Activated CD8-positive, alpha-beta memory T cell treated with anti-CD3 and anti-CD28 coated beads for 36 hours (primary cell): Measurements from ENCODE around the gene GNPTAB. TPM values are rescaled to one million over a fixed set of nuclear protein-coding genes. Genes with fewer than 3 reads are reported as not detected.

Source experiments
- CTCF ChIA-PET: fragments of 350-600 bp; sonication (Branson Sonifier 250); formaldehyde crosslinking; loops from one replicate; lab custom pipeline; 2021; ENCODE audit warnings: antibody characterized with exemption; lab: Charles Lee
- POLR2A ChIA-PET: fragments of 350-600 bp; sonication (Branson Sonifier 250); formaldehyde crosslinking; loops from one replicate; lab custom pipeline; 2021; ENCODE audit warnings: antibody characterized with exemption; lab: Charles Lee
- total RNA-seq, 2 experiments: library from RNA; stranded (reverse); gene quantifications; one replicate each; pipeline ENCODE4 v1.2.3, GENCODE V29; 2021

GNPTAB gene
- total RNA-seq, 2 experiments from 2014 or later, result 73.1 to 73.8 TPM

GRCh38 chr12:101855976-101856375 lies 25.2 kb upstream of the GNPTAB start:
- CTCF ChIA-PET, result no interaction called here
- POLR2A ChIA-PET, result no interaction called here

- POLR2A ChIA-PET, result interaction anchor here (0.6 kb wide), 1 partner anchor 62 kb away, joined by 3 read pairs; no protein-coding TSS in a partner anchor
Observed at GRCh38 chr12:101855364-101855884, 24.7 kb upstream of the GNPTAB start.

GRCh38 chr12:101854747-101855146 lies 24.0 kb upstream of the GNPTAB start:
- CTCF ChIA-PET, result no interaction called here
- POLR2A ChIA-PET, result interaction anchor here (0.6 kb wide), 1 partner anchor 62 kb away, joined by 3 read pairs; no protein-coding TSS in a partner anchor

More at GRCh38 chr12:101855364-101855884, 24.7 kb upstream of the GNPTAB start:
- CTCF ChIA-PET, result no interaction called here

GRCh38 chr12:101852998-101853397 lies 22.2 kb upstream of the GNPTAB start:
- POLR2A ChIA-PET, result no interaction called here
- CTCF ChIA-PET, result no interaction called here

- ChIA-PET CTCF (interaction anchor here (1.6 kb wide), 1 partner anchor 10 kb away, joined by 3 read pairs; no protein-coding TSS in a partner anchor), POLR2A (no interaction called here)
Observed at GRCh38 chr12:101850199-101850598, 19.4 kb upstream of the GNPTAB start.

- ChIA-PET CTCF (interaction anchor here (0.5 to 1.6 kb wide), 3 partner anchors 16 to 144 kb away, joined by 3 read pairs; partner anchors contain the start of gene GNPTAB), POLR2A (no interaction called here)
Observed at GRCh38 chr12:101847325-101847724, 16.6 kb upstream of the GNPTAB start.

- POLR2A ChIA-PET, result no interaction called here
- CTCF ChIA-PET, result no interaction called here
Observed at GRCh38 chr12:101845137-101845711, 14.5 kb upstream of the GNPTAB start.

GRCh38 chr12:101841069-101841468 lies 10.3 kb upstream of the GNPTAB start:
- ChIA-PET POLR2A (interaction anchor here (0.6 kb wide), 1 partner anchor 66 kb away, joined by 7 read pairs; no protein-coding TSS in a partner anchor), CTCF (interaction anchor here (1.3 to 5.7 kb wide), 4 partner anchors 11 to 81 kb away, joined by 3 to 56 read pairs (median 13); partner anchors contain the start of gene GNPTAB)

GRCh38 chr12:101839324-101840283 lies 8.8 kb upstream of the GNPTAB start:
- POLR2A ChIA-PET, result no interaction called here
- CTCF ChIA-PET, result interaction anchor here (0.6 to 5.7 kb wide), 23 partner anchors 9 to 196 kb away, joined by 3 to 56 read pairs (median 4); partner anchors contain the start of gene GNPTAB

GRCh38 chr12:101838628-101839323 lies 8.0 kb upstream of the GNPTAB start:
- ChIA-PET CTCF (interaction anchor here (0.6 to 5.7 kb wide), 15 partner anchors 8 to 197 kb away, joined by 3 to 56 read pairs (median 5); partner anchors contain the start of gene GNPTAB), POLR2A (interaction anchor here (0.6 kb wide), 1 partner anchor 469 kb away, joined by 3 read pairs; no protein-coding TSS in a partner anchor)

- ChIA-PET CTCF (interaction anchor here (0.6 to 4.1 kb wide), 7 partner anchors 8 to 271 kb away, joined by 3 to 38 read pairs (median 4); no protein-coding TSS in a partner anchor), POLR2A (no interaction called here)
Observed at GRCh38 chr12:101832030-101832429, 1.3 kb upstream of the GNPTAB start.

GRCh38 chr12:101829639-101830366 lies 956 bp downstream of the GNPTAB start:
- ChIA-PET POLR2A (interaction anchor here (1.0 kb wide), 1 partner anchor 37 kb away, joined by 3 read pairs; no protein-coding TSS in a partner anchor), CTCF (interaction anchor here (0.7 to 4.1 kb wide), 10 partner anchors 9 to 57 kb away, joined by 3 to 38 read pairs (median 5); no protein-coding TSS in a partner anchor)

GRCh38 chr12:101828463-101829196 lies 2.1 kb downstream of the GNPTAB start:
- ChIA-PET CTCF (interaction anchor here (0.6 to 4.1 kb wide), 6 partner anchors 8 to 56 kb away, joined by 3 to 38 read pairs (median 12); no protein-coding TSS in a partner anchor), POLR2A (no interaction called here)

GRCh38 chr12:101826766-101827368 lies 3.9 kb downstream of the GNPTAB start:
- CTCF ChIA-PET, result interaction anchor here (0.7 to 1.4 kb wide), 6 partner anchors 13 to 577 kb away, joined by 3 to 5 read pairs (median 4); no protein-coding TSS in a partner anchor
- POLR2A ChIA-PET, result no interaction called here

GRCh38 chr12:101824831-101825230 lies 5.9 kb downstream of the GNPTAB start:
- CTCF ChIA-PET, result interaction anchor here (0.5 to 2.6 kb wide), 7 partner anchors 10 to 428 kb away, joined by 3 to 16 read pairs (median 3); no protein-coding TSS in a partner anchor
- POLR2A ChIA-PET, result interaction anchor here (0.9 kb wide), 1 partner anchor 10 kb away, joined by 3 read pairs; no protein-coding TSS in a partner anchor

- CTCF ChIA-PET, result interaction anchor here (0.9 to 2.6 kb wide), 4 partner anchors 17 to 50 kb away, joined by 4 to 16 read pairs (median 6); no protein-coding TSS in a partner anchor
- POLR2A ChIA-PET, result interaction anchor here (0.6 to 0.9 kb wide), 2 partner anchors 9 to 44 kb away, joined by 3 read pairs; no protein-coding TSS in a partner anchor
Observed at GRCh38 chr12:101823891-101824290, 6.9 kb downstream of the GNPTAB start.
